ENCODE data around the gene PHAF1.

- TF ChIP-seq REST (IDR thresholded peaks at IDR 0.05; ENCODE audit: insufficient read depth in 1 of 2, low read depth in 2 of 2, low read length in 1 of 2) (no peak), CTCF (IDR thresholded peaks at IDR 0.05) (no peak), SIN3A (IDR thresholded peaks at IDR 0.05; ENCODE audit: borderline replicate concordance, insufficient read depth, low read depth, low read length) (no peak), POLR2AphosphoS5 (IDR thresholded peaks at IDR 0.05; ENCODE audit: low read depth, low read length) (no peak)
Measured at GRCh38 chr16:67186550-67186950, 76.8 kb downstream of the PHAF1 start.

Data from Panc1 (cell line).